Spinal cord (tissue), 10 donors: Measurements from ENCODE around the gene UBA52. TPM values are rescaled to one million over a fixed set of nuclear protein-coding genes. Genes with fewer than 3 reads are reported as not detected.
"Not testable (repeated sequence)": the region's sequence is repeated elsewhere in the genome, so short reads cannot be mapped to it uniquely, and the experiment has no call there.

Source experiments
- DNase-seq, 6 donors: peaks; one replicate each; pipeline versions ENCODE4 v3.0.0 to v3.0.0-alpha.2; 2013 to 2015; ENCODE audit warnings: low spot score in 6 of 6, low read depth in 4 of 6
- H3K27ac ChIP-seq: one replicate; pipeline ENCODE4 v1.5.1; 2013; ENCODE audit warnings: low read depth, low read length, control low read depth
- H3K27me3 ChIP-seq: one replicate; pipeline ENCODE4 v1.6.1; 2013; ENCODE audit warnings: low read length; ENCODE audit not compliant: control insufficient read depth, insufficient read depth
- H3K36me3 ChIP-seq: one replicate; pipeline ENCODE4 v1.6.1; 2013; ENCODE audit warnings: low read length; ENCODE audit not compliant: control insufficient read depth, insufficient read depth
- H3K4me1 ChIP-seq: one replicate; pipeline ENCODE4 v1.6.1; 2013; ENCODE audit warnings: low read length; ENCODE audit not compliant: control insufficient read depth, insufficient read depth
- H3K4me3 ChIP-seq: one replicate; pipeline ENCODE4 v1.5.1; 2013; ENCODE audit warnings: low read depth, low read length, control low read depth
- H3K9me3 ChIP-seq: one replicate; pipeline ENCODE4 v1.6.1; 2013; ENCODE audit warnings: low read length; ENCODE audit not compliant: control insufficient read depth, insufficient read depth
- WGBS: methylation state at CpG from one replicate; pipeline ENCODE4 v1.1.5; 2013; ENCODE audit warnings: missing lambda C conversion rate; ENCODE audit not compliant: insufficient coverage; 5-methylcytosine and 5-hydroxymethylcytosine counted together
- polyA plus RNA-seq, 2 donors: library from polyadenylated mRNA; unstranded; fragments of 120-200 nt; gene quantifications; one replicate each; pipeline ENCODE4 v1.2.1, GENCODE V29; 2013; ENCODE audit not compliant: insufficient read length in 2 of 2
- total RNA-seq, 2 donors: library from RNA; depleted of rRNA in 1 of 2; stranded (reverse); fragments of 120-200 nt in 1 of 2; fragments of >200 nt in 1 of 2; gene quantifications; one replicate each; pipeline versions ENCODE4 v1.2.3 to v1.2.4, GENCODE V29; 2013 to 2014
- donor health status: healthy.

Gene UBA52
- total and polyA plus RNA-seq, 4 donors, result 638 to 956 (median 688) TPM

DNA sequence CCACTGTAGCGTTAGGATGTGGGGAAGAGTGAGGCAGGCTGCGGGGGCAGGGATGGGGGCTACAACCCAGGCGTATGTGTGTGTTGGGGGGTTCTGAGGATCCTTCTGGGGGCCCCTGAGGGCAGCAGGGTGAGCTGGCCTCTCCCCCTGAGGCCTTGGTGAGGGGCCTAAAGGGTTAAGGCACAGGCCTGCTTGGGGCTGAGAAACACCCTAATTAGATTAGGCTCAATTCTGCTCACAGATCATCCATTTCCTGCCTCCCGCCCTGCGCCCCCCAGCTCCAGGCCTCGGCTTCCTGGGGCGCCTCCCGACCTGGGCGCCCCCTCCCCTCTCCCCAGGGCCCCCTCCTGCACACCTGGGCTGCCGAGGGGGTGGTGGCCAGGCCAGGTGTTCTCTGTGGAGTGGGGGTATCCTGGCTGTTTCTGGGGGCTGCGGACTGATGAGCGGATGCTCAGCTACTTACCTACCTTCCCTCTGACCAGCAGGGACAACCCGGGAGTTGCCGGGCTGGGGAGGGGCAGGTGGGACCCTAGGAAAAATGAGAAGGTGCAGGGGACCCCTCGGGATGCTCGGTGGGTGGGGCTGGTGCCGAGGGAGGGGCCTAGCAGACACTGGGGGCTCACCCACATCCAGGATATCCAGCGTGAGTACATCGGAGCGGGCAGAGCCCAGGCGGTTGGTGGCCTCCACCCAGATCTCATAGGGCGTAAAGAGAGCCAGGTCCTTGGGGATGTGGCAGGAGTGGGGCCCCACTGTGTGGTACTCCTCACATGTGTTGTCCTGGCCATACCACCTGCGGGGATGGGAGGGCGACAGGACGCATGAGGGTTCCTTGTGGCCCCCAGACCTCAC, 26.4 kb downstream of the UBA52 start:
- H3K4me1 ChIP-seq, result peaks cover 31% of the 10 kb centered on the region
- H3K9me3 ChIP-seq, result no peaks in the 10 kb centered on the region
- H3K4me3 ChIP-seq, result no peak overlapping the region
- H3K27me3 ChIP-seq, result peaks cover 43% of the 10 kb centered on the region
- no peak for DNase-seq
- 59% methylated on average over 14 of the region's 25 CpGs for WGBS
- peaks cover 4% of the 10 kb centered on the region for H3K36me3 ChIP-seq
- H3K27ac ChIP-seq, result no peak overlapping the region

DNA sequence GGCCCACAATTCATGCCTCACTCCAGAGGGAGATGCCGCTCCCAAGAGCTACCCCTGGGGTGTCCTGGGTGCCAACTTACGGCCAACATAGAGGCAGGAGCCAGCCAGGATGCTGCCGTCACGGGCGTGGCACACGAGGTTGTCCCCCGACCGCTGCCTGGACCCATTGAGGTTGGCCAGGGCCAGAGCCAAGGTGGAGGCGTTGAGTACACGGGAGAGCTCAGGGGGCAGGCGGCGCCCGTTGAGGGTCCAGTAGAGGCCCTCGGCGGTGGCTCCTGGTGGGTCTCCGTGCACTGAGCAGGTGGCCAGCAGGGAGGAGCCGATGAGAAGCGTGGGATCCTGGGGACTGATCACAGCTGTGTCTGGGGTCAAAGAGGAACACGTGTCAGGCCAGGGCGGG, 27.8 kb downstream of the UBA52 start:
- DNase-seq, result no peak
- Histone ChIP-seq H3K4me1 (peaks cover 30% of the 10 kb centered on the region), H3K36me3 (no peaks in the 10 kb centered on the region), H3K27ac (no peak overlapping the region), H3K27me3 (peaks cover 57% of the 10 kb centered on the region), H3K4me3 (no peak overlapping the region), H3K9me3 (no peaks in the 10 kb centered on the region)
- 91% methylated on average over 20 of the region's 20 CpGs for WGBS

GRCh38 chr19:18600692-18601397, 29.2 kb downstream of the UBA52 start:
- H3K27ac ChIP-seq, H3K4me3 ChIP-seq, H3K36me3 ChIP-seq, H3K9me3 ChIP-seq, DNase-seq: not testable (repeated sequence)
- Histone ChIP-seq H3K27me3 (peaks cover 69% of the 10 kb centered on the region), H3K4me1 (peaks cover 26% of the 10 kb centered on the region)
- WGBS, result 93% methylated on average over 11 of the region's 15 CpGs

GRCh38 chr19:18601875-18602274, 30.2 kb downstream of the UBA52 start:
- Histone ChIP-seq H3K4me3 (no peak overlapping the region), H3K27ac (no peak overlapping the region), H3K27me3 (peaks cover 68% of the 10 kb centered on the region), H3K36me3 (no peaks in the 10 kb centered on the region), H3K9me3 (no peaks in the 10 kb centered on the region), H3K4me1 (peaks cover 27% of the 10 kb centered on the region)
- 76% methylated on average over 2 of the region's 4 CpGs for WGBS
- no peak for DNase-seq

DNA sequence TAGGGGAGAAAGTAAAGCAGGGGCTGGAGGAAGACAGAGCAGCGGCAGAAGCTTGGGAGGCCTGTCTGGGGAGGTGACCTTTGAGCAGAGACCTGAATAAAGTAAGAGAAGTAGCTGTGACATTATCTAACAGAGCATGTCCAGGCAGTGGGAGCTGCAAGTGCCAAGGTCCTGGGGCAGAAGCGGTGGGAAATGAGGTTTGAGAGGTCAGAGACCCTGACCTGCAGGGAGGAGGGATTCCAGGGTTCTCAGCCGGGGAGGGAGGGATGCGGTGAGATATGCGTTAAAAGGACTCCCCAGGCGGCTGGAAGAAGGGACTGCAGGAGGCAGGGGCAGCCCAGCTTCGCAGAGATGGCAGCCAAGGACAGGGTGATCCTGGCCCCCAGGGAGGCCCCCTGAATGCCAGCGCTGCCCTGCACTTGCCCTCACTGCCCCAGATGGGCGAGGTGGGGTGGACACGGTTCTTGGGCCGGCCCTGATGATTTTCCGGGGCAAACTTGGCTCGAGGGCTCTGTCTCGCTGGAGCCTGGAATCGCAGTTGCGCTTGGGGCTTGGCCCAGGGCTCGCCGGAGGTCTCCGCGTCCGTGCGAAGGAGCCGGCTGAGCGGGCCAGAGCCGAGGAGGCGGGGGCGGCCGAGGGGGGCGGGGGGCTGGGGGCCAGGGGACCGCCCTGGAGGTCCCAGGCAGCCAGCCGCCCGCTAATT, 31.7 kb downstream of the UBA52 start:
- Histone ChIP-seq H3K4me3 (no peak overlapping the region), H3K4me1 (peaks cover 35% of the 10 kb centered on the region), H3K9me3 (no peaks in the 10 kb centered on the region), H3K27ac (no peak overlapping the region), H3K36me3 (no peaks in the 10 kb centered on the region), H3K27me3 (peaks cover 71% of the 10 kb centered on the region)
- WGBS, result 8% methylated on average over 28 of the region's 32 CpGs
- no peak for DNase-seq

DNA sequence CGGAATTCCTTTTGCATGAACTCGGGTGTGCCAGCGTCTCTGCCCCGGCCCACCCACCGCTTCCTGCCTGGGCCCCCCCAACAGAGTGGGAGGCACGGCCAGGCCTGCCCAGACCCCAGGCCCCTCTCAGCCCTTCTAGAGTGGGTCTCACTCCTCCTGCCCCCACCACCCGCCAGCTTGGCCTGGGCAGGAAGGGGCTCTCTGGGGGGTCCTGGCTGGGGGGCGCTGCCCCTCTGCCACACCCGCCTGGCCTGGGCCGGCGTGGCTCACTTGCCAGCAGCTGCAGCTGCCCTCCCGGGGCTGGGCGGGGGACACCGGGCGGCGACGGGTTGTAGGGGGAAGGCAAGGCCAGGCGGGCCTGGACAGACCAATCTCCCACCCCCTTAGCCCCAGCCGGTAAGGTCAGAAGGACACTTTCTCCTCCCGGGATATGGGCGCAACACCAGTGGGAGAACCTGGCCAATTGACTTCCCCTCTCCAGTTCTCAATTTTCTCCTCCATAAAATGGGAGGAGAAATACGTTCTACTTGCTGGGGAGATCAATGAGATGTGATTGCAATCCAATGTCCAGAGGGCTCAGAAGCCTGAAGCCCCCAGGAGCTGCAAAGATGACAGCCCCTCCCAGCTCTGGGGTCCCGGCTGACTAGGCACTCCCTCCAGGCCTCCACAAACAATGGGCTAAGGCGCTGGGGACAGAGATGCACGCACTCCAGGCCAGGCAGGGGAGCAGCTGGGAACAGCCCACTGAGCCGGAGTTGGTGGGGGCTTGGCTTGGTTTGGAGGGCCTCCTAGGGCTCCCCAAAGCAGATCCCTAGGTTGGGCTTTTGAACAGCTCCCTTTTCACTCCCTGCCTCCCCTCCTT, 32.5 kb downstream of the UBA52 start:
- Histone ChIP-seq H3K4me3 (no peak overlapping the region), H3K27ac (no peak overlapping the region), H3K4me1 (peaks cover 35% of the 10 kb centered on the region), H3K27me3 (peaks cover 75% of the 10 kb centered on the region), H3K9me3 (no peaks in the 10 kb centered on the region), H3K36me3 (no peaks in the 10 kb centered on the region)
- 15% methylated on average over 11 of the region's 26 CpGs for WGBS
- no peak for DNase-seq

GRCh38 chr19:18604820-18605159, 33.1 kb downstream of the UBA52 start:
- H3K36me3 ChIP-seq, result no peaks in the 10 kb centered on the region
- H3K4me3 ChIP-seq, result no peak overlapping the region
- H3K27ac ChIP-seq, result no peak overlapping the region
- WGBS, result 42% methylated on average over 3 of the region's 10 CpGs
- no peak for DNase-seq
- H3K9me3 ChIP-seq, result no peaks in the 10 kb centered on the region
- H3K27me3 ChIP-seq, result peaks cover 76% of the 10 kb centered on the region
- peaks cover 35% of the 10 kb centered on the region for H3K4me1 ChIP-seq

DNA sequence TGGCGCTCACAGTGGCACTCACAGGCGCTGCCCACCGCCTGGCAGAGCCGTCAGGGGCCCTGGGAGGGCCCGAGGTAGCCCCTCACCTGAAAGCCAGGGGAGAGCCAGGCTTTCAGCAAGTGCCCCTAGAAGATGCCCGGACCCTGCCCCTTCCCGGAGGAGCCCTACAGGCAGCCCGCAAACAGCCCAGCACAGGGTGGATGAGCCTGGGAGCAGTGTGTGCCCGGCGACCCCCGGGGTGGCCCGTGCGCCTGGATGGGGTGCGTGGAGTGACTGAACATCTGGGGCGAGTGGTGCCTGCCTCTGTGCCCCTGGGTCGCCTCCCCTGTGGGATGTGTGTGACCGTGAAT, 33.5 kb downstream of the UBA52 start:
- no peak for DNase-seq
- no peaks in the 10 kb centered on the region for H3K9me3 ChIP-seq
- H3K27me3 ChIP-seq, result peaks cover 78% of the 10 kb centered on the region
- H3K4me3 ChIP-seq, result no peak overlapping the region
- WGBS, result 8% methylated on average over 17 of the region's 17 CpGs
- H3K4me1 ChIP-seq, result peaks cover 36% of the 10 kb centered on the region
- no peak overlapping the region for H3K27ac ChIP-seq
- no peaks in the 10 kb centered on the region for H3K36me3 ChIP-seq
